DOHH2 (cell line): ENCODE measurements around the gene PEPD.

Experiments
- H3F3A ChIP-seq: fragments of 200-600 bp; sonication (generic), shearing (Covaris generic); 2 replicates; pipeline ENCODE4 v1.6.0; 2016; ENCODE audit warnings: antibody characterized with exemption, mild to moderate bottlenecking; ENCODE audit not compliant: control insufficient read depth, insufficient read depth
- H3K27ac ChIP-seq: fragments of 200-600 bp; sonication (generic); 2 replicates; pipeline ENCODE4 v1.5.1; 2014; ENCODE audit warnings: low read depth, mild to moderate bottlenecking, low read length, moderate library complexity
- H3K27me3 ChIP-seq: fragments of 200-600 bp; sonication (generic); 2 replicates; pipeline ENCODE4 v1.6.1; 2014; ENCODE audit warnings: mild to moderate bottlenecking, low read length, mixed read lengths; ENCODE audit not compliant: control insufficient read depth
- H3K36me3 ChIP-seq: fragments of 200-600 bp; sonication (generic); 2 replicates; pipeline ENCODE4 v1.6.1; 2014; ENCODE audit warnings: mild to moderate bottlenecking, low read length, moderate library complexity, mixed read lengths; ENCODE audit not compliant: control insufficient read depth
- H3K4me1 ChIP-seq: fragments of 200-600 bp; sonication (generic); 2 replicates; pipeline ENCODE4 v1.6.1; 2014; ENCODE audit warnings: mild to moderate bottlenecking, low read length, mixed read lengths; ENCODE audit not compliant: control insufficient read depth
- H3K4me2 ChIP-seq: fragments of 200-600 bp; sonication (generic); 2 replicates; pipeline ENCODE4 v1.6.0; 2014; ENCODE audit warnings: mild to moderate bottlenecking, low read length, moderate library complexity
- H3K4me3 ChIP-seq: fragments of 200-600 bp; sonication (generic); 2 replicates; pipeline ENCODE4 v1.5.1; 2014; ENCODE audit warnings: mild to moderate bottlenecking, low read length, mixed read lengths
- H3K79me2 ChIP-seq: fragments of 200-600 bp; sonication (generic); 2 replicates; pipeline ENCODE4 v1.6.1; 2014; ENCODE audit warnings: mild to moderate bottlenecking, low read length, mixed read lengths; ENCODE audit not compliant: control insufficient read depth
- H3K9me2 ChIP-seq: fragments of 200-600 bp; sonication (generic); replicated peaks from 2 replicates; pipeline ENCODE4 v1.6.1; 2014; ENCODE audit warnings: mild to moderate bottlenecking, low read length, mixed read lengths; ENCODE audit not compliant: control insufficient read depth
- H3K9me3 ChIP-seq: fragments of 200-600 bp; sonication (generic); 2 replicates; pipeline ENCODE4 v1.6.1; 2014; ENCODE audit warnings: antibody characterized with exemption, low read length, mixed read lengths; ENCODE audit not compliant: control insufficient read depth, insufficient read depth
- H4K20me1 ChIP-seq: fragments of 200-600 bp; sonication (generic); 2 replicates; pipeline ENCODE4 v1.6.0; 2014; ENCODE audit warnings: low read depth, mild to moderate bottlenecking, antibody characterized with exemption, low read length, moderate library complexity; ENCODE audit not compliant: control insufficient read depth, insufficient read depth
- CTCF ChIP-seq: fragments of 200-600 bp; sonication (generic); IDR thresholded peaks from one replicate; pipeline ENCODE4 v1.5.1; 2014; ENCODE audit warnings: antibody characterized with exemption, mild to moderate bottlenecking, low read depth, low read length; ENCODE audit not compliant: poor library complexity, severe bottlenecking
- EZH2phosphoT487 ChIP-seq: fragments of 200-600 bp; sonication (generic); IDR thresholded peaks from 2 replicates; pipeline ENCODE4 v1.6.1; 2017; ENCODE audit warnings: borderline replicate concordance, mild to moderate bottlenecking, antibody characterized with exemption, low read length, moderate library complexity, mixed read lengths

PEPD gene

GRCh38 chr19:33552191-33552927 is 30.8 kb upstream of the PEPD start:
- no peak for TF ChIP-seq EZH2phosphoT487
- no peak for TF ChIP-seq CTCF
- H3F3A ChIP-seq, result no peaks in the 10 kb centered on the region
- no peaks in the 10 kb centered on the region for H3K79me2 ChIP-seq
- H4K20me1 ChIP-seq, result no peaks in the 10 kb centered on the region
- no peak overlapping the region for H3K4me3 ChIP-seq
- no peak overlapping the region for H3K4me2 ChIP-seq
- H3K27ac ChIP-seq, result no peak overlapping the region
- H3K9me2 ChIP-seq, result no peaks in the 10 kb centered on the region
- H3K27me3 ChIP-seq, result no peaks in the 10 kb centered on the region
- no peaks in the 10 kb centered on the region for H3K4me1 ChIP-seq
- H3K9me3 ChIP-seq, result no peaks in the 10 kb centered on the region
- H3K36me3 ChIP-seq, result no peaks in the 10 kb centered on the region

- Histone ChIP-seq H3K79me2 (no peaks in the 10 kb centered on the region), H4K20me1 (no peaks in the 10 kb centered on the region), H3K4me1 (no peaks in the 10 kb centered on the region), H3K9me2 (no peaks in the 10 kb centered on the region), H3K9me3 (no peaks in the 10 kb centered on the region), H3K4me2 (no peak overlapping the region), H3K27me3 (no peaks in the 10 kb centered on the region), H3K27ac (no peak overlapping the region), H3F3A (no peaks in the 10 kb centered on the region), H3K4me3 (no peak overlapping the region), H3K36me3 (no peaks in the 10 kb centered on the region)
- TF ChIP-seq CTCF (no peak), EZH2phosphoT487 (no peak)
Observed at GRCh38 chr19:33551676-33552075, 30.1 kb upstream of the PEPD start.

- no peak overlapping the region for H3K4me2 ChIP-seq
- no peaks in the 10 kb centered on the region for H3K36me3 ChIP-seq
- no peaks in the 10 kb centered on the region for H3K9me2 ChIP-seq
- H3K27me3 ChIP-seq, result no peaks in the 10 kb centered on the region
- TF ChIP-seq EZH2phosphoT487 (no peak), CTCF (no peak)
- H3K79me2 ChIP-seq, result no peaks in the 10 kb centered on the region
- H3K4me3 ChIP-seq, result no peak overlapping the region
- H3K4me1 ChIP-seq, result no peaks in the 10 kb centered on the region
- H3K27ac ChIP-seq, result no peak overlapping the region
- no peaks in the 10 kb centered on the region for H3K9me3 ChIP-seq
- H3F3A ChIP-seq, result no peaks in the 10 kb centered on the region
- no peaks in the 10 kb centered on the region for H4K20me1 ChIP-seq
Observed at GRCh38 chr19:33550768-33551167, 29.2 kb upstream of the PEPD start.
